H9 (cell line): Measurements from ENCODE around the gene OR3A1. TPM values are rescaled to one million over a fixed set of nuclear protein-coding genes. Genes with fewer than 3 reads are reported as not detected.

Source experiments
- DNase-seq: peaks from one replicate; pipeline ENCODE4 v3.0.0-alpha.2; 2017
- H2AFZ ChIP-seq: one replicate; pipeline ENCODE4 v1.6.1; 2013; ENCODE audit warnings: mild to moderate bottlenecking, low read length, control low read depth, moderate library complexity
- H2AK5ac ChIP-seq: 2 replicates; pipeline ENCODE4 v1.6.1; 2013; ENCODE audit warnings: low read length, control low read depth, mixed read lengths; ENCODE audit not compliant: insufficient read length
- H2BK120ac ChIP-seq: one replicate; pipeline ENCODE4 v1.6.1; 2013; ENCODE audit warnings: low read depth, mild to moderate bottlenecking, low read length, control low read depth, inconsistent platforms; ENCODE audit not compliant: poor library complexity, severe bottlenecking
- H2BK12ac ChIP-seq: 2 replicates; pipeline ENCODE4 v1.6.1; 2013; ENCODE audit warnings: low read length, control low read depth, mixed read lengths, low read depth; ENCODE audit not compliant: insufficient read length
- H2BK15ac ChIP-seq: 2 replicates; pipeline ENCODE4 v1.6.1; 2013; ENCODE audit warnings: low read depth, low read length, control low read depth
- H2BK20ac ChIP-seq: one replicate; pipeline ENCODE4 v1.6.1; 2013; ENCODE audit warnings: low read depth, mild to moderate bottlenecking, low read length, control low read depth, inconsistent platforms; ENCODE audit not compliant: poor library complexity, severe bottlenecking
- H2BK5ac ChIP-seq: 2 replicates; pipeline ENCODE4 v1.6.1; 2013; ENCODE audit warnings: low read length, control low read depth, mixed read lengths; ENCODE audit not compliant: insufficient read length
- H3K14ac ChIP-seq: 2 replicates; pipeline ENCODE4 v1.6.1; 2013; ENCODE audit warnings: low read length, control low read depth; ENCODE audit not compliant: insufficient read depth
- H3K18ac ChIP-seq: 2 replicates; pipeline ENCODE4 v1.6.1; 2013; ENCODE audit warnings: low read depth, mild to moderate bottlenecking, mixed read lengths, low read length, control low read depth; ENCODE audit not compliant: insufficient read length
- H3K23ac ChIP-seq: 2 replicates; pipeline ENCODE4 v1.6.1; 2013; ENCODE audit warnings: low read length, control low read depth, mixed read lengths, low read depth; ENCODE audit not compliant: insufficient read length
- H3K23me2 ChIP-seq: 2 replicates; pipeline ENCODE4 v1.6.1; 2013; ENCODE audit warnings: low read depth, mild to moderate bottlenecking, mixed read lengths, low read length, control low read depth; ENCODE audit not compliant: insufficient read length, poor library complexity, severe bottlenecking
- H3K27ac ChIP-seq: 2 replicates; pipeline ENCODE4 v1.5.1; 2013; ENCODE audit warnings: low read length, control low read depth, mixed read lengths, low read depth; ENCODE audit not compliant: insufficient read length
- H3K27me3 ChIP-seq: 2 replicates; pipeline ENCODE4 v1.6.1; 2013; ENCODE audit warnings: low read length, control low read depth, inconsistent platforms; ENCODE audit not compliant: insufficient read depth
- H3K4ac ChIP-seq: 2 replicates; pipeline ENCODE4 v1.6.1; 2013; ENCODE audit warnings: low read depth, mild to moderate bottlenecking, control low read depth, inconsistent platforms, low read length, moderate library complexity
- H3K4me1 ChIP-seq: 2 replicates; pipeline ENCODE4 v1.6.1; 2013; ENCODE audit warnings: low read length, control low read depth, inconsistent platforms; ENCODE audit not compliant: insufficient read depth
- H3K4me2 ChIP-seq: 2 replicates; pipeline ENCODE4 v1.6.1; 2013; ENCODE audit warnings: low read length, control low read depth, mixed read lengths; ENCODE audit not compliant: insufficient read length, insufficient read depth
- H3K56ac ChIP-seq: 2 replicates; pipeline ENCODE4 v1.6.1; 2013; ENCODE audit warnings: low read depth, mild to moderate bottlenecking, mixed read lengths, low read length, control low read depth; ENCODE audit not compliant: insufficient read length
- H3K79me1 ChIP-seq: 2 replicates; pipeline ENCODE4 v1.6.1; 2013; ENCODE audit warnings: low read depth, mild to moderate bottlenecking, moderate library complexity, low read length, control low read depth, inconsistent platforms; ENCODE audit not compliant: insufficient read depth, poor library complexity, severe bottlenecking
- H3K79me2 ChIP-seq: 2 replicates; pipeline ENCODE4 v1.6.1; 2013; ENCODE audit warnings: low read length, control low read depth, inconsistent platforms; ENCODE audit not compliant: insufficient read depth
- H3K9ac ChIP-seq: 2 replicates; pipeline ENCODE4 v1.6.1; 2013; ENCODE audit warnings: low read length, control low read depth, mixed read lengths; ENCODE audit not compliant: insufficient read length; ENCODE audit errors: extremely low read depth
- H3K9me3 ChIP-seq: one replicate; pipeline ENCODE4 v1.6.1; 2013; ENCODE audit warnings: low read depth, low read length, inconsistent platforms; ENCODE audit not compliant: control insufficient read depth
- H3T11ph ChIP-seq: one replicate; pipeline ENCODE4 v1.6.1; 2013; ENCODE audit warnings: mild to moderate bottlenecking, low read length, control low read depth, inconsistent platforms
- H4K20me1 ChIP-seq: one replicate; pipeline ENCODE4 v1.6.1; 2013; ENCODE audit not compliant: control insufficient read depth, insufficient read length, insufficient read depth
- H4K5ac ChIP-seq: 2 replicates; pipeline ENCODE4 v1.6.1; 2013; ENCODE audit warnings: low read depth, mild to moderate bottlenecking, mixed read lengths, low read length, control low read depth; ENCODE audit not compliant: insufficient read length
- H4K8ac ChIP-seq: replicated peaks from 2 replicates; pipeline ENCODE4 v1.6.1; 2013; ENCODE audit warnings: low read length, control low read depth, mixed read lengths, low read depth; ENCODE audit not compliant: insufficient read length
- H4K91ac ChIP-seq: 2 replicates; pipeline ENCODE4 v1.6.1; 2013; ENCODE audit warnings: low read depth, mild to moderate bottlenecking, moderate library complexity, mixed read lengths, low read length, control low read depth; ENCODE audit not compliant: insufficient read length
- H3K27ac Mint-ChIP-seq, 3 experiments: 2 replicates in 2 of 3; 3 replicates in 1 of 3; pipeline ENCODE4 v1.8.0; 2020 to 2021; ENCODE audit warnings: mixed read lengths in 3 of 3, mild to moderate bottlenecking in 1 of 3, moderate library complexity in 1 of 3
- H3K27me3 Mint-ChIP-seq: 2 replicates; pipeline ENCODE4 v1.8.0; 2021; ENCODE audit warnings: low read depth, mild to moderate bottlenecking, moderate library complexity, mixed read lengths
- H3K36me3 Mint-ChIP-seq, 3 experiments: 2 replicates in 2 of 3; 3 replicates in 1 of 3; pipeline ENCODE4 v1.8.0; 2020 to 2021; ENCODE audit warnings: low read depth in 3 of 3, mixed read lengths in 3 of 3; ENCODE audit not compliant: insufficient read depth in 1 of 3
- H3K4me1 Mint-ChIP-seq, 2 experiments: 2 replicates each; pipeline ENCODE4 v1.8.0; 2020; ENCODE audit warnings: mixed read lengths in 2 of 2
- H3K4me3 Mint-ChIP-seq, 2 experiments: 2 replicates in 1 of 2; 3 replicates in 1 of 2; pipeline ENCODE4 v1.8.0; 2020 to 2021; ENCODE audit warnings: mild to moderate bottlenecking in 2 of 2, mixed read lengths in 2 of 2, moderate library complexity in 1 of 2
- H3K9me3 Mint-ChIP-seq, 2 experiments: 2 replicates in 1 of 2; 3 replicates in 1 of 2; pipeline ENCODE4 v1.8.0; 2020; ENCODE audit warnings: mild to moderate bottlenecking in 2 of 2, mixed read lengths in 2 of 2, moderate library complexity in 1 of 2
- CTCF ChIP-seq: fragments of 200-600 bp; sonication (generic); conservative IDR thresholded peaks from 3 replicates; pipeline ENCODE4 v1.8.0; 2021; ENCODE audit warnings: antibody characterized with exemption, mild to moderate bottlenecking
- WGBS: extraction: QIAGEN DNeasy Blood & Tissue Kit; methylation state at CpG from one replicate; pipeline ENCODE4 v1.1.7; 2013; ENCODE audit warnings: missing lambda C conversion rate, low lambda C conversion rate, mixed read lengths; ENCODE audit not compliant: insufficient read length; ENCODE audit errors: extremely low coverage; 5-methylcytosine and 5-hydroxymethylcytosine counted together
- total RNA-seq: library from RNA; stranded (reverse); gene quantifications from 2 replicates; pipeline ENCODE4 v1.2.1, GENCODE V29; 2021

The OR3A1 gene
- total RNA-seq, 1 experiment from 2014 or later: not detected

GRCh38 chr17:3316836-3317235, 18.7 kb upstream of the OR3A1 start:
- no peaks in the 10 kb centered on the region for H3K4me1 Mint-ChIP-seq
- H2BK15ac ChIP-seq: no peak overlapping the region
- H3K36me3 Mint-ChIP-seq: peaks cover 0 to 21% (median 0%) of the 10 kb centered on the region in 3 experiments; a peak in 2 of 7 replicates
- DNase-seq: no peak
- H2AK5ac ChIP-seq: no peak overlapping the region
- H3K4me1 ChIP-seq: no peaks in the 10 kb centered on the region
- H3K23me2 ChIP-seq: no peaks in the 10 kb centered on the region
- H3K27me3 ChIP-seq: no peaks in the 10 kb centered on the region
- H3K9ac ChIP-seq: no peak overlapping the region
- no peak overlapping the region for H3K56ac ChIP-seq
- no peak overlapping the region for H3K27ac ChIP-seq
- H3K14ac ChIP-seq: no peak overlapping the region
- H3K4me3 Mint-ChIP-seq: no peak overlapping the region
- no peak overlapping the region for H2BK20ac ChIP-seq
- H3K4me2 ChIP-seq: no peak overlapping the region
- no peak overlapping the region for H3K4ac ChIP-seq
- no peak overlapping the region for H3K18ac ChIP-seq
- no peaks in the 10 kb centered on the region; the same call in 1 of the 2 replicates for H3K27me3 Mint-ChIP-seq
- no peak overlapping the region for H4K8ac ChIP-seq
- TF ChIP-seq CTCF: no peak
- H4K91ac ChIP-seq: no peak overlapping the region
- no peak overlapping the region for H3T11ph ChIP-seq
- H3K9me3 Mint-ChIP-seq: peaks cover 54 to 79% of the 10 kb centered on the region in 2 experiments
- H4K5ac ChIP-seq: no peak overlapping the region
- no peaks in the 10 kb centered on the region for H4K20me1 ChIP-seq
- H3K79me1 ChIP-seq: no peaks in the 10 kb centered on the region
- no peaks in the 10 kb centered on the region for H3K79me2 ChIP-seq
- H2BK12ac ChIP-seq: no peak overlapping the region
- H3K23ac ChIP-seq: no peak overlapping the region
- WGBS: no CpG with 5 or more reads among the region's 3 CpGs
- H2BK5ac ChIP-seq: no peak overlapping the region
- no peak overlapping the region for H2AFZ ChIP-seq
- no peak overlapping the region for H3K27ac Mint-ChIP-seq
- no peak overlapping the region for H2BK120ac ChIP-seq
- peaks cover 65% of the 10 kb centered on the region for H3K9me3 ChIP-seq
